Glomerular endothelial cell (primary cell): ENCODE results near the gene SCN9A. TPM values are rescaled to one million over a fixed set of nuclear protein-coding genes. Genes with fewer than 3 reads are reported as not detected.
A peak's percentile ranks its signal among the peaks of the same experiment; 100 is the strongest.
"Not testable (repeated sequence)": the region's sequence is repeated elsewhere in the genome, so short reads cannot be mapped to it uniquely, and the experiment has no call there.

ENCODE experiments used
- DNase-seq: peaks from one replicate; pipeline ENCODE4 v3.0.0-alpha.2; 2011; ENCODE audit warnings: low read depth, low spot score; ENCODE audit errors: extremely low read depth
- total RNA-seq: library from RNA; depleted of rRNA; stranded (reverse); fragments of >200 nt; gene quantifications from 2 replicates; pipeline ENCODE4 v1.2.3, GENCODE V29; 2015

SCN9A gene
- total RNA-seq, 1 donor from 2014 or later = 10.0 TPM

DNA sequence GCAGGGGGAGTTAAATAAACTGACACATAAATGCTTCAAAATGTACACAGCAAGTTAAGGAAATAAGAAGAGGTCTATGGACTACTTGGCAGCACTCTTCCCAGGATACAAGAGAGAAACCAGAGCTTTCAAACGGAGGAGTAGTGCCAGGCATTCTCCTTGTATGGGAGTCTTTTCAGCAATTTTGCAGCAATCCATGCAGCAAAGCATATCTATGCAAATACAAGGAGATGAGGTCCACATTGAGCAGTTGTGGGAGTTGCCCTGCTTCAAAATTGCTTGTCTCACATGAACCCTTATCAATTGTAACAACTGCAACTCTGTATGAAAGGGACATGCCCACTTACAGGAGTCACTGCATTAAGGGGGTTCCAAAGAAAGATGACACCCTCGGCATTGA lies 37.8 kb downstream of the SCN9A start:
- DNase-seq = no peak

DNA sequence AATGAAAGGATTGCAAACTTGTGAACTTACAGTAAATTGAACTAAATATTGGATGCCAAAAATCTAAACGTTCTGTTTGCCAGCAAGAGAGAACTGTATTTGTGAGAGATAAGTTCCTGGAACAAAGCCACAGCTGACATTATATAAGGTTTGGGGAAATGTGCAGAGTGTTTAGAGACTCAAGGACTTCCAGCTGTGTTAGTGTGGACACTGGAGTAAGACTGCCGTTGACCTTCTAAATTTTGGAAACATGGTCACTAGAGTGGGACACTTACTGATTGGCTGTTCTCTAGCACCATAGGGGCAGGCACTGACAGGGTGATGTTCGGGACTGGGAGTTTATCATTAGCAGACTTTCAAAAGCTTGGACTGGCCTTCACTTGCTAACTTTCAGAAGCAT lies 40.5 kb downstream of the SCN9A start:
- DNase-seq = no peak

DNA sequence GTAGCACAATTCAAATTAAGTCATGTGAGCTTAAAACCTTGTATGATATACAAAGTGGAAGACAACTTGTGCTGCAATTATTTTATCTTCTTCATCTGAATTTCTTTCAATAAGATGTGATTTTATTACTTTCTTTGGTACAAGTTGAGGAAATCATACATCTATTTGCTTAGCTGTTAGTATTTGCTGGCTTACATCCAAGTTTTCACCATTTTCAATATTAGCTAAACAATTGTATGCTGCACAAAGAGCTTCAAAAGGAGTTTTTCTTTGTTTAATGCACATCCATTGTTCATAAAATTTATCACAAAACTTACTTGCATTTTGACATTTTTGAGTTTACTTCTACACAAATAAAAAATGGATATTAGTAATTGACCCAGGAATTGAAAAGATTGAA lies 40.9 kb downstream of the SCN9A start:
- peak; percentile 23 for DNase-seq

DNA sequence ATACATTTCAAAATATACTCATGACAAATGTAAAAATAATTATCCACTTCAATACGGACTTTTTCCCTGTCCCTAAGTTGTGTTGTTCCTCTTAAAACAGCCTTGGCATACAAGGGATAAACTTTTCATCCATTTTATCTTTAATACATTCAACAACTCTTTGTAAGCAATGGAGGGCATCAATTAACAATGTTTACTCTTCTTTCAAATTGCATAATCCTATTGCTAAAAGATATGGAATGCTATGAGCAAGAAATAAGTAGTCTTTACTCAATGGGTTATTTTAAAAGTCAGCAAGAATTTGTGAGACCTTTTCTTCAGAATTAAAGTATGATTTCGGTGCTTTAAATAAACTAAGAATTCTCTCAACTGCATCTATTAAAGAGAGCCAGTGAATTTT lies 41.9 kb downstream of the SCN9A start:
- DNase-seq = no peak

DNA sequence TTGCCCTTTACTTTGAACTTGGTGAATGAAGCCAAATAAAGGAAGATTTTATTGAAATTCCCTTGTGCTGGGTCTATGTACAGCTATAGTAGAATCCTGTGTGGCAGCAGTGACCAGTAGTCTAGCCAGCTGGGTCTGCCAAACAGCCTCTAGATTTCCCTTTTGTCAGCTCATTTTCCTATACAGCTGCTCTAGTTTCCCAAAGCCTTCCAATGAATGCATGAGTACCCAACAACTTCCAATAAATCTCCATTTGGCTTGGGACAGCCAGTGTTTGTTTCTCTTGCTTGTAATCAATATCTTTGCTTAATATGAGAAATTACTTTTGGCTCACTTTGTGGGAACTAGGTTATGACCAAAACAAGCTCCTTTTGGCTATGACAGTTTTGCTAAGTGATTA lies 43.6 kb downstream of the SCN9A start:
- DNase-seq = no peak

DNA sequence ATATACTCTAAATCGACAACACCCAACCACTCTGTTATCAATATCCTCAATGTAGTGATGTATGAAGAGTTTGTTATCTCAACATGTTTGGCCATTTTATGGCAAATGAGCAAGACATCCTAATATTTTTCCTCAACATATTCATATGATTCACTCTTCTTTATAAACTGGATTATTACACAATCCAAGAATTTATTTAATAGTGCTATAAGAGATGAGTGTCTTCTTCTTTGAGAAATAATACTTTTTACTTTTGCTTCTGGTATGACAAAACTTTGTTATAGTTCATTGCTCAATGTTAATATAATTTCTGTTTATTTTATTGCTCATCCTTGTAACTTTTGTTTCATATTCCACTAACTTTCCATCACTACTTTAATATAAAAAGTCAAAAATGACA lies 44.3 kb downstream of the SCN9A start:
- no peak for DNase-seq

DNA sequence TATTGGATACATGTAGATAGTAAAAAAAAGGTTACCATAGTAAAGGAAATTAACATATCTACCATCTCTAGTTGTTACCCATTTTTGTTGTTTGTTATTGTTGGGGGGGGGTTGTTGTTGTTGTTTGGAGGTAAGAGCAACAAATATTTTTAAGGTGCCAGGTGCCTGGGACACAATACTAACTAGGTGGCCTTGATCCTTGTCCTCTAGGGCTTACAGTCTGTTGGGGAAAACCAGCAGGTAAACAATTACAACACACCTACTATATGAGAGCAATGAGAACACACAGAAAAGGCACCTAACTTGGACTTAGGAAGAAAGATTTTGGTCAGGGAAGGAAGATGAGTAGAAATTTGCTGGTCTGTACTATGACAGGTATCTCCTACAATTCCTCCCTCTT lies 46.3 kb downstream of the SCN9A start:
- DNase-seq = no peak

DNA sequence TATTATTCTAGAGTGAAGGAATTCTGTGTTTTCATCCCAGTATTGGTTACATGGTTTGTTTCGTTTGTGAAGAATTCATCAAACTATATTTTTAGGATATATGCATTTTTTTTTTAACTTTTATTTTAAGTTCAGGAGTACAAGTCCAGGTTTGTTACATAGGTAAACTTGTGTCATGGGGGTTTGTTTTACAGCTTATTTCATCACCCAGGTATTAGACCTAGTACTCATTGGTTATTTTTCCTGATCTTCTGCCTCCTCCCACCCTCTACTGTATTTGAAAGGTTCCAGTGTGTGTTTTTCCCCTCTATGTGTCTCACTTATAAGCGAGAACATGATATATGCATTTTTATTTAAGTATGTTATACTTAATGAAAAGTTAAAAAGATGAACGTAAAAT lies 47.6 kb downstream of the SCN9A start:
- DNase-seq = no peak

DNA sequence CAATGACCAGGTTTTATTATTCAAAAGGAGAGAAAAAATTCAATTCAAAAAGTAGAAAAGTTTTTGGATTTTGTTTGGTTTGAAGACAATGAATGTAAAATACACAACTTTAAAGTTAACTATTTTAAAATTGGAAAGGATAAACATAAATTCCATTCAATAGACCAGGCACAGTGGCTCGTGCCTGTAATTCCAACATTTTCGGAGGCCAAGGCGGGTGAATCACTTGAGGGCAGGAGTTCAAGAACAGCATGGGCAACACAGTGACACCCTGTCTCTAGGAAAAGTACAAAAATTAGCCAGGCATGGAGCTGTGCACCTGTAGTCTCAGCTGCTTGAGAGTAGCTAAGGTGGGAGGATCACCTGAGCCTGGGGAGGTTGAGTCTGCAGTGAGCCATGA lies 54.7 kb downstream of the SCN9A start:
- DNase-seq = no peak

DNA sequence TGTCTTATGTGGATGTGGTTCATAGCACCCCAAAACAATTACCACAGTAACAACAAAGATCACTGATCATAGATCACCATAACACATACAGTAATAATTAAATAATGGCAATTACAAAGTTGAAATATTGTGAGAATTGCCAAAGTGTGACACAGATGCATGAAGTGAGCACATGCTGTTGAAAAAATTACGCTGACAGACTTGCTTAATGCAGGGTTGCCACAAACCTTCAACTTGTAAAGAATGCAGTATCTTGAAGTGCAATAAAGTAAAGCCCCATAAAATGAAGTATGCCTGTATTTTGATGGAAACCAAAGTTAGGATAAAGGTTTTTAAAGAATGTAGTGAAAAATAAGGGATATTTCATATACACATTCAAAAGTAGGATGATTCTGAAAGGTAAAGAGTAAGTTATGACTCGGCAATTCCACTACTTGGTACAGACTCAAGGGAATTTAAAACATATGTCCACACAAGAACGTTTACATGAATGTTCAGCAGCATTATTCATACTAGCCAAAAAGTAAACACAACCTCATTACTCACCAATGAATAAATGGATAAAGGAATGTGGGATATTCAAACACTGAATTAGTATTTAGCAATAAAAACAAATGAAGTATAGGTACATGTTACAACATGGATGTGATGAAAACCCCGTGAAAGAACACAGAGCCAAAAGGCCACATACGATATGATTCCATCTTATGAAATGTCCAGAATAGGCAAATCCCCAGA lies 61.6 kb downstream of the SCN9A start:
- DNase-seq = no peak

DNA sequence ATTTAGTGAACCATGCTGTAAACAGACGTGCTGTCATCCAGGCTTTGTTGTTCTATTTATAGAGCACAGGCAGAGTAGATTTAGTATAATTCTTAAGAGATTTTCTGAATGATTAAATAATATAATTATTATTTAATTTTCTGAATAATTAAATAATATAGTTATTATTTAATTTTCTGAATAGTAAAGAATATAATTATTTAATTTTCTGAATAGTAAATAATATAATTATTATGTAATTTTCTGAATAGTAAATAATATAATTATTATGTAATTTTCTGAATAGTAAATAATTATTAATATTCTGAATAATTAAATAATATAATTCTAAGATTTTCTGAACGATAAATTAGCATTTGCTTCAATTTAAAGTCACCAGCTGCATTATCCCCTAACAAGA lies 62.9 kb downstream of the SCN9A start:
- DNase-seq = not testable (repeated sequence)

DNA sequence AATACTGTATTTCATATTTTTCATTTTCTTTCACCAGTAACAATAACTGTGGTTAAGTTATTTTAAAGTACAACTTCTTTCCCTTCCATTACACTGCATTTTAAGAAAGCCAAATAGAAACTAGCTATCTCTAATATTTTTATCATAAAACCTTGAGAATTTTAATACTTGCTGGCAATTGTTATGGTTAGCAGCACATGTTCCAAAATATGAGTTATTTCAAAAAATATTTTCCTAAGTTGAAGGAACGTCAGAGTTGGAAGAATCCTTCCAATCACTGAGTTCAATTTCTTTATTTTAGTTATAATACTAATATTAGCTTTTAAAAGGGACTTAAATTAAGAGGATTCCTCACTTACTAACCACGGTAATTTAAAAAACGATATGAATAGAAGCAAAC lies 68.4 kb downstream of the SCN9A start:
- no peak for DNase-seq

DNA sequence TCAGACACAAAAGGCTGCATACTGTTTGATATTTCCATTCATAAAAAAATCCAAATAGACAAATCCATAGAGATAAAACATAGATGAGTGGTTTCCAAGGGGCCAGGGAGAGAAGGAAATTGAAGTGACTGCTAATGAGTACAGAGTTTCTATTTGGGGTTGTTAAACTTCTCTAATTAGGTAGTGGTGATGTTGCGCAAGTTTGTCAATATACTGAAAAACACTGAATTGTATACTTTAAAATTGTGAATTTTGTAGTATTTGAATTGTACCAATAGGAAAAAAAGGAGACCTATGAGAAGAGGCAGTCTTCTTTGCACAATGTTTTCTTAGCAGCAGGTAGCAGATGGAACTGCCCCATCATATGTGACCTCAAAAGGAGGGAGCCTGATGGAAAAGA lies 71.1 kb downstream of the SCN9A start:
- no peak for DNase-seq

DNA sequence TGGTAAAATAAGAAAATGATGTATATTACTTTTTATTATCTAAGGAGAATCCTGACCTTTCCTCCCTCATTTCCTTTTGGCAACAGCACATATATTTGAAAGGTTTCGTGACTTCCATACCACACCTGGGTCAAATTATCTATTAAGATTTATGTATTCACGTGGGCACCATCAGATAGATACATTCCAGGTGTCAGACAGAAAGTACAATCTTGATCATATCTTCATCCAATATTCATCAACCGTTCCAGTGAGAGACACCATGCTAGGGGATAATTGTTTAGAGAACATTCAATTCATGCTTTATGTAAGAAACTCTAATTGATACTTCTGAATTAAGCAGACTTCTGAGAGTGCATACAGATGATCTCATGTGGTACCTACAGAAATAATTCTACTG lies 73.7 kb downstream of the SCN9A start:
- DNase-seq = no peak

DNA sequence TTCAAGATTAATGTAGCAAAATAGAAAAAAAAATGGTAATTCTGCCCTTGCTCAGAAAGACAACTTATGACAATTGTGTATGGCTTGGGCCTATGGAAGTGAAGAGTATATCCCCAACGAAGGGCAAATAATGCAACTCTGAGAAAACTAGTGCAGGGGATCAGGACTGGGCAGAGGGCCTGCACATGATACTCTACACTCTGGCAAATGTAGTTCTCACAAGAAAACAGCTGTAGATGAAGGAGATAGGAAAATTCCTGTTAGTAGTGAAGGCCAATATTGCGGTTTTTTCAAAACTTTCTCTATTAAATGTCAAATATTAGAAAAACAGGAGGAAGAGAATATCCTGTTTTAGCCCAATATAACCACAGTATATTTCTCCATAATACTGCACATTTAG lies 77.8 kb downstream of the SCN9A start:
- no peak for DNase-seq

DNA sequence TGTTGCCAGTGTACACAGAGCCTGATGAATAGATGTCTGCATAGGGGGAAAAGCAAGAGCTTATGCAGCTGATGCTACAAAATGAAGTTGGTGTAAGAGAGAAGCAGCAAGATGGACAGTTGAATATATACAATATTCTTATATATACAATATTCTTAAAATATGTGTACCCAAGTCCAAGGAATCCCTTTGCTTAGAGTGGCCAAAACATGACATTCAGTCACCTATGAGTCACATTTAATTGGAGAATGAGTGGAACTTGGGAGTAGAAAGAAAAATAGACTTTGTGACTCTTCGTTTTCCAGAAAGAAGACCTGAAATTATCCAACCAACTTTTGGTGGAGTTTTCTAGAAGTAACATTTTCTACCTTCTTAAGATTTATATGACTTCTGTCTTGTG lies 81.8 kb downstream of the SCN9A start:
- no peak for DNase-seq

DNA sequence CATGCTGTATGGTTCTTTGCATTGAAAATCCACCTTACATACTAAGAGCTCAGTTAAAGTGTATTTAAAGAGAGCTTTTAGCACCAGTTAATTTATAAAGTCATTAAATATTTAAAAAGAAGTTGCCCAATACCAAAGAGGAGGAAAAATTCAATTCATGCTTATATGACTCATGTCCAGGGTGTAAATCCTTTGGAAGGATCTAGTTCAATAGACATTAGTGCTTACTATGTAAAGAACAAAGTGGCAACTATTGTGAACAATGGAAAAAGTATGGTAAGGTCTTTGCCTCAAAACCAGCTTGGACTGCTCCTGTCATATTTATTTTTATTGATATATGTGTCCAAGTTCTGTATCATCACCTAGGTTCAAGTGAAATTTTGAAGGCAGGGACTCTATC lies 90.5 kb downstream of the SCN9A start:
- no peak for DNase-seq

DNA sequence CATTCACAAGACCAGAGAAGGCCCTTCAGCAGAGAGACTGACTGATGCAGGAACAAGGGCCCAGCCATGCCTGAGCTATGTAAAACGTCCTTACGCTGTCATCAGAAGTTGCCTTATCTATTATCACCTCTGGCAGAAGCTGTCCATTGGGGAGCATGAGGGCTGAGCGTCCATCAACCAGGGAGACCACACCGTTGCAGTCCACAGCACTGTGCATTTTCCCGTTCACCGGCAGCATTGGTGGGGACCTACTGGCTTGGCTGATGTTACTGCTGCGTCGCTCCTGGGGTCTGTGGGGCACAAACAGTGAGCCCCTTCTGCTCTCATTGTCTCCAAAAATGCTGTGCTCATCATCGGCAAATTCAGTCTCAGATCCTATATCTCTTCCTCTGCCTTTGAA lies 91.4 kb downstream of the SCN9A start:
- DNase-seq = no peak

DNA sequence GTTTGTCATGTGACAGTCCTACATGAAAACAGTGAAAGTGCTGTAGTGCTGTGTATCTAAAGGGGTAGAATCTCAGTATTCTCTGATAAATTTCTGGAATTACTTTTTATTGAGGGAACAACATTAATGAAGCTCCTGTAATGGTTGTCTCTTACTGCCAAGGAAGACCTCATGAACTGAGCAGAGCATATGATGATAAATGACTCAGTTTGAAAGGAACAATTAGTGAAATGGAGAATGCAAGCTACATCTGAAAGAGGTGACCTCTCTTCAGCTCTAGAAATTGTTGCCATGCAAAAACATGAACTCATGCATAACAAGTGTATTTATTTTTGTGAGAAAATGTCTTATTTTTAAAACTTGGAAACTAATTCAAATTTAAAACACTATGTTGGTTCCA lies 93.6 kb downstream of the SCN9A start:
- no peak for DNase-seq

DNA sequence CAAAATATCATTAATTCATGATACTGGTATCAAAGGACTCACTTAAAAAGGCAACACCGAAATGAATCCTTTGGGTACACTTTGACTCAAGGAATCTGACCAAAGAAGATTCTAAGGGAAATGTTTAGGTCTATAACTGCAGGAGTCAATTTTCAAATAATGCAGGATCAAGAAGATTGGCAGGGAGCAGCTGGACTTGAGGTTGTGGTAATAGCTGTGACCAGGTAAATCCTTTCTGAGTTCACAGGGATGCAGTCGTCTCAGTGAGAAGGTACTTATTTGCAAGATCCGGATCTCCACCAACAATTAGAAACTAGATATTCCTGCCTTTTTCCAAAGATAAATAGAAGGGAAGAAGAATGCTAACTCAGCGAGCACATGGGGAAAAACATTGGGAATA lies 96.9 kb downstream of the SCN9A start:
- no peak for DNase-seq

DNA sequence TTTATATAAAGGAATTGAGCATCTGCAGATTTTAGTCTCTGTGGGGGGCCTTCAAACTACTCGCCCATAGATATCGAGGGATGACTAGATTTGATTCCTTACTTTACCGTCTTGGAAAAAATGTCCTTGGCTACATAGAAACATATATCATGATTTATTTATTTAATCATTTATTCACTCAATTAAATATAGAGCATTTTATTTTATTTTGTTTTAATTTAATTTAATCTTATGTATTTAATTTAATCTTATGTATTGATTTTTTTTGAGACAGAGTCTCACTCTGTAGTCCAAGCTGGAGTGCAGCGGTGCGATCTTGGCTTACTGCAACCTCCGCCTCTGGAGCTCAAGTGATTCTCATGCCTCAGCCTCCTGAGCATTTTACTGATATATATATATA lies 105.4 kb downstream of the SCN9A start:
- DNase-seq = no peak

DNA sequence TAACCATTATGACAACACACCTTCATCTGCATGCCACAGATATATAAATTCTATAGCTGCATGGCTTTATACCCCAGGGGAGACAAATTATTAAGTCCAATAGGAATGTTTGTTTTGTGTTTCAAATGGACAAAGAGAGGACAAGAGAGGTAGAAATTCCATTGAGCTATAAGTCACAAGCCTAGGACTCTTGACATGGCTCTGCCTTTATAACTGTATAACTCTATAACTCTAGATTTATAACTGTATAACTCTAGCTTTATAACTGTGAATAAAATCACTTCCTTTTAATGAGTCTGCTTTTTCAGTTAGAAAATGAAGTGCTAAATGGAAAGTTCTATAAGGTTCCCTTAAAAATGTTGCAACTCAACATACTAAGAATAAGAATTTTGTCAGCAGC lies 106.4 kb downstream of the SCN9A start:
- DNase-seq = no peak

DNA sequence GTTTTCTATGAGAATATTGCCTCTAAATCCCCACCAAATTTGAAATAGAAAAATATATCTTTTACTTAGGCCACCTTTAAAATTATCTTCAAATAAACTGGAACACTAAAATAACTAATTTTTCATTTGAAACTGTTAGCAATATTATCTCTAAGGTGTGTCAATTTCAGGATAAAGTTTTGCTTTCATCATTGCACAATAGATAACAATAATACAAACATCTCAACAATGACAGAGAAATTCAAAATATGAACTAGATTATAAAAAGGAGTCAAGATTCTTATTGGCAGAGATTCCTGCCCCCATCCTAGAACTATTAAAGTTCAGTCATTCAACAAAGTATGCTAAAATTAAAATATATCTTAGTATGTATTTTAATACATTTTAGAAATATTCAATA lies 117.9 kb downstream of the SCN9A start:
- DNase-seq = no peak
